Liver (tissue), 9 donors: ENCODE data around the gene LMF1. TPM values are rescaled to one million over a fixed set of nuclear protein-coding genes. Genes with fewer than 3 reads are reported as not detected.

Experiments
- DNase-seq: peaks from one replicate; pipeline ENCODE4 v3.0.0-alpha.2; 2017; ENCODE audit warnings: low spot score
- H3K27ac ChIP-seq, 2 donors: one replicate each; pipeline ENCODE4 v1.7.0; 2013; ENCODE audit warnings: inconsistent platforms in 2 of 2, low read length in 2 of 2, control low read depth in 1 of 2, low read depth in 1 of 2, mild to moderate bottlenecking in 1 of 2
- H3K27me3 ChIP-seq, 4 donors: one replicate each; pipeline versions ENCODE4 v1.6.1 to v1.7.0; 2013; ENCODE audit warnings: low read length in 3 of 4, inconsistent platforms in 1 of 4, mild to moderate bottlenecking in 1 of 4, moderate library complexity in 1 of 4; ENCODE audit not compliant: control insufficient read depth in 4 of 4, insufficient read depth in 4 of 4
- H3K36me3 ChIP-seq, 4 donors: one replicate each; pipeline versions ENCODE4 v1.6.1 to v1.7.0; 2013; ENCODE audit warnings: low read length in 3 of 4, mild to moderate bottlenecking in 3 of 4, low read depth in 1 of 4, moderate library complexity in 1 of 4; ENCODE audit not compliant: control insufficient read depth in 4 of 4, insufficient read depth in 3 of 4
- H3K4me1 ChIP-seq, 4 donors: one replicate each; pipeline versions ENCODE4 v1.6.1 to v1.7.0; 2013; ENCODE audit warnings: low read length in 3 of 4, mild to moderate bottlenecking in 3 of 4, moderate library complexity in 1 of 4; ENCODE audit not compliant: control insufficient read depth in 4 of 4, insufficient read depth in 4 of 4
- H3K4me3 ChIP-seq, 3 donors: one replicate each; pipeline versions ENCODE4 v1.6.1 to v1.7.0; 2013; ENCODE audit warnings: low read length in 3 of 3, control low read depth in 1 of 3, low read depth in 1 of 3, mild to moderate bottlenecking in 1 of 3
- H3K9ac ChIP-seq, 2 donors: one replicate each; pipeline ENCODE4 v1.7.0; 2013; ENCODE audit warnings: low read length in 2 of 2, mild to moderate bottlenecking in 2 of 2, moderate library complexity in 2 of 2, control low read depth in 1 of 2, low read depth in 1 of 2
- H3K9me3 ChIP-seq, 4 donors: one replicate each; pipeline versions ENCODE4 v1.6.1 to v1.7.0; 2013; ENCODE audit warnings: low read length in 3 of 4; ENCODE audit not compliant: control insufficient read depth in 4 of 4
- ATF3 ChIP-seq: IDR thresholded peaks from 2 replicates; pipeline ENCODE4 v1.6.1; 2016; ENCODE audit warnings: antibody characterized with exemption
- CTCF ChIP-seq: fragments of 150-350 bp; IDR thresholded peaks from 2 replicates; pipeline ENCODE4 v1.5.1; 2017; ENCODE audit warnings: improper control_type of control experiment, low read depth, low read length; ENCODE audit not compliant: missing input control
- EGR1 ChIP-seq, 2 donors: IDR thresholded peaks; 2 replicates each; pipeline ENCODE4 v1.6.1; 2016 to 2018; ENCODE audit warnings: antibody characterized with exemption in 2 of 2, low read depth in 2 of 2
- FOXA1 ChIP-seq: IDR thresholded peaks from 2 replicates; pipeline ENCODE4 v1.6.1; 2016; ENCODE audit warnings: antibody characterized with exemption
- GABPA ChIP-seq, 2 donors: IDR thresholded peaks in 1 of 2; conservative IDR thresholded peaks in 1 of 2; 2 replicates each; pipeline ENCODE4 v1.6.1; 2016; ENCODE audit warnings: antibody characterized with exemption in 2 of 2, mild to moderate bottlenecking in 1 of 2, moderate library complexity in 1 of 2
- HNF4A ChIP-seq, 2 donors: conservative IDR thresholded peaks; 2 replicates each; pipeline ENCODE4 v1.6.1; 2016; ENCODE audit warnings: antibody characterized with exemption in 2 of 2, mild to moderate bottlenecking in 2 of 2
- HNF4G ChIP-seq: IDR thresholded peaks from 2 replicates; pipeline ENCODE4 v1.6.1; 2016; ENCODE audit warnings: antibody characterized with exemption
- JUND ChIP-seq, 2 donors: IDR thresholded peaks; 2 replicates each; pipeline ENCODE4 v1.6.1; 2016; ENCODE audit warnings: antibody characterized with exemption in 2 of 2
- NR2F2 ChIP-seq: IDR thresholded peaks from 2 replicates; pipeline ENCODE4 v1.6.1; 2016; ENCODE audit warnings: antibody characterized with exemption
- RAD21 ChIP-seq, 2 donors: IDR thresholded peaks; 2 replicates each; pipeline ENCODE4 v1.6.1; 2016; ENCODE audit warnings: antibody characterized with exemption in 2 of 2, mild to moderate bottlenecking in 2 of 2
- REST ChIP-seq: IDR thresholded peaks from 2 replicates; pipeline ENCODE4 v1.6.1; 2016; ENCODE audit warnings: antibody characterized with exemption, mild to moderate bottlenecking
- RXRA ChIP-seq, 2 donors: IDR thresholded peaks; 2 replicates each; pipeline ENCODE4 v1.6.1; 2017 to 2018; ENCODE audit warnings: antibody characterized with exemption in 2 of 2, mild to moderate bottlenecking in 1 of 2
- SP1 ChIP-seq: IDR thresholded peaks from 2 replicates; pipeline ENCODE4 v1.6.1; 2018; ENCODE audit warnings: antibody characterized with exemption, mild to moderate bottlenecking
- TAF1 ChIP-seq: conservative IDR thresholded peaks from 2 replicates; pipeline ENCODE4 v1.6.1; 2016; ENCODE audit warnings: antibody characterized with exemption, mild to moderate bottlenecking
- YY1 ChIP-seq: IDR thresholded peaks from 2 replicates; pipeline ENCODE4 v1.6.1; 2016; ENCODE audit warnings: antibody characterized with exemption, mild to moderate bottlenecking
- WGBS: extraction: QIAGEN DNeasy Blood & Tissue Kit; methylation state at CpG from one replicate; pipeline ENCODE4 v1.1.7; 2013; 5-methylcytosine and 5-hydroxymethylcytosine counted together
- polyA plus RNA-seq, 2 donors: library from polyadenylated mRNA; stranded (reverse) in 1 of 2; unstranded in 1 of 2; fragments of 200-250 nt in 1 of 2; fragments of >200 nt in 1 of 2; fragmentation: Nextera tagmentation in 1 of 2; extraction: Ambion mirVana in 1 of 2; gene quantifications; one replicate each; pipeline versions ENCODE4 v1.2.1 to v1.2.3, GENCODE V29; 2013 to 2015
- total RNA-seq, 2 donors: library from RNA; depleted of rRNA; stranded (reverse); fragments of >200 nt; gene quantifications; one replicate each; pipeline ENCODE4 v1.2.3, GENCODE V29; 2014
- TF ChIP-seq, protein P1 (sequence below): IDR thresholded peaks from 2 replicates; pipeline ENCODE4 v1.6.1; 2016; ENCODE audit warnings: antibody characterized with exemption
- donor health status: healthy.
- donor health status: healthy.
- donor health status: healthy.
- donor health status: healthy.
- donor health status: healthy.

LMF1 gene
- total and polyA plus RNA-seq, 4 donors: 8.8 to 24.3 (median 12.6) TPM

- DNase-seq: no peak
- H3K4me1 ChIP-seq: no peaks in the 10 kb centered on the region
- no peak overlapping the region for H3K27ac ChIP-seq
- no peaks in the 10 kb centered on the region for H3K9me3 ChIP-seq
- TF ChIP-seq TAF1 (no peak), ATF3 (no peak), FOXA1 (no peak), EGR1 (IDR thresholded peaks at IDR 0.05; ENCODE audit: low read depth in 2 of 2) (no peak), HNF4G (no peak), RAD21 (IDR thresholded peaks at IDR 0.05) (no peak), SP1 (no peak), REST (no peak), GABPA (IDR thresholded peaks at IDR 0.05 in 1 of 2, conservative IDR thresholded peaks at IDR 0.05 in 1 of 2) (no peak), HNF4A (conservative IDR thresholded peaks at IDR 0.05) (no peak), YY1 (no peak), CTCF (no peak)
- TF ChIP-seq, protein P1, sequence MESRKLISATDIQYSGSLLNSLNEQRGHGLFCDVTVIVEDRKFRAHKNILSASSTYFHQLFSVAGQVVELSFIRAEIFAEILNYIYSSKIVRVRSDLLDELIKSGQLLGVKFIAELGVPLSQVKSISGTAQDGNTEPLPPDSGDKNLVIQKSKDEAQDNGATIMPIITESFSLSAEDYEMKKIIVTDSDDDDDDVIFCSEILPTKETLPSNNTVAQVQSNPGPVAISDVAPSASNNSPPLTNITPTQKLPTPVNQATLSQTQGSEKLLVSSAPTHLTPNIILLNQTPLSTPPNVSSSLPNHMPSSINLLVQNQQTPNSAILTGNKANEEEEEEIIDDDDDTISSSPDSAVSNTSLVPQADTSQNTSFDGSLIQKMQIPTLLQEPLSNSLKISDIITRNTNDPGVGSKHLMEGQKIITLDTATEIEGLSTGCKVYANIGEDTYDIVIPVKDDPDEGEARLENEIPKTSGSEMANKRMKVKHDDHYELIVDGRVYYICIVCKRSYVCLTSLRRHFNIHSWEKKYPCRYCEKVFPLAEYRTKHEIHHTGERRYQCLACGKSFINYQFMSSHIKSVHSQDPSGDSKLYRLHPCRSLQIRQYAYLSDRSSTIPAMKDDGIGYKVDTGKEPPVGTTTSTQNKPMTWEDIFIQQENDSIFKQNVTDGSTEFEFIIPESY: no peak
- no peak overlapping the region for H3K9ac ChIP-seq
- no peaks in the 10 kb centered on the region for H3K27me3 ChIP-seq
- WGBS: 75% methylated on average over 11 of the region's 11 CpGs
- H3K4me3 ChIP-seq: no peak overlapping the region
- no peaks in the 10 kb centered on the region for H3K36me3 ChIP-seq
Measured at GRCh38 chr16:989354-989814, 18.6 kb upstream of the LMF1 start.

DNA sequence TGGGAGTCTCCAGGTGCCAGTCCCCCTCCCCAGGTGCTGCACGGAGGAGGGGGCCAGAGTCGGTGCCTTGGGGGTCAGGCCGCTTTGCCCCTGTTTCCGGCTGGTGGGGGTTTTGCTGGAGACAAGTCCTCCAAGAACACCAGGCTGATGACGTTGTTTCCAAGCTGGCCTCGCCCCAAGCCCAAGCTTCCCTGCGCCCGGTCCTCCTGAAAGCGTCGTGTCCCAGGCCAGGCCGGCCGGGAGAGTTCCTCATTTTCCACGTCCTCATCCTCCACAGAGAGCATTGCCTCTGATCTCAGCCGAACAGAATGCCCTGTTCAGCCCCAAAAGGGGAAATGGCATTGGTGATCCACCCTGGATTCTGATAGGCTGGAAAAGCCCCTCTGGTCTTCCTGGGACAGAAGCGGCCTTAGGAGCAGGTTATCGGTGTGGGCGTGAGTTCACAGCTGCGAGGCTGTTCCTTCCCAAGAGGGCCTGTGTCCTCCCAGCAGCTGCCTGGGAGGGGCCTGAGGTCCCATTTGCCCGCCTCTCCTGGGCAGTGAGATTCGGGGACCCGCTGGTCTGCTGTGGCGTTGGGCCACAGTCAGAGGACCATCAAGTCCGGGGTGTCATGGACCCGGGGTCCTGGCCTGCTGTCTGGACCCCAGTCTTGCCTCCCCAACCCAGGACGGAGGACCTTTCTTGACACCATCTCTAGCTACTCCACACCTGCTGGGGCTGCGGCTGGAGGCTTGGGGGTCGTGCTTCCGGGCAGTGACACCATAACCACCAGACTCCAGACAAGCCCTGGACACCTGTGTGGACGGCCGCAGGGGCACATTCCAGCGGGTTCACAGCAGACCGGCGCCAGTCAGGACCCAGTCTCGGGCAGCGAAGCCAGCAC is 17.9 kb upstream of the LMF1 start:
- WGBS: 74% methylated on average over 35 of the region's 35 CpGs
- Histone ChIP-seq H3K36me3 (no peaks in the 10 kb centered on the region), H3K9ac (no peak overlapping the region), H3K4me1 (no peaks in the 10 kb centered on the region), H3K9me3 (no peaks in the 10 kb centered on the region), H3K4me3 (no peak overlapping the region), H3K27ac (no peak overlapping the region), H3K27me3 (peaks cover 0 to 3% (median 0%) of the 10 kb centered on the region in 4 donors)
- TF ChIP-seq FOXA1: no peak
- TF ChIP-seq NR2F2: no peak
- no peak for TF ChIP-seq JUND (IDR thresholded peaks at IDR 0.05)
- TF ChIP-seq RXRA (IDR thresholded peaks at IDR 0.05): no peak
- TF ChIP-seq SP1: no peak
- no peak for TF ChIP-seq HNF4A (conservative IDR thresholded peaks at IDR 0.05)
- no peak for TF ChIP-seq ATF3
- no peak for TF ChIP-seq HNF4G
- no peak for TF ChIP-seq EGR1 (IDR thresholded peaks at IDR 0.05; ENCODE audit: low read depth in 2 of 2)
- TF ChIP-seq RAD21 (IDR thresholded peaks at IDR 0.05): no peak
- DNase-seq: no peak
